GM19193 (cell line): ENCODE measurements around the gene ELK4.

Experiments
- POLR2A ChIP-seq: IDR thresholded peaks from 4 replicates; pipeline ENCODE4 v1.6.1; 2011; ENCODE audit not compliant: insufficient read depth, insufficient read length; ENCODE audit errors: extremely low read depth

The ELK4 gene

DNA sequence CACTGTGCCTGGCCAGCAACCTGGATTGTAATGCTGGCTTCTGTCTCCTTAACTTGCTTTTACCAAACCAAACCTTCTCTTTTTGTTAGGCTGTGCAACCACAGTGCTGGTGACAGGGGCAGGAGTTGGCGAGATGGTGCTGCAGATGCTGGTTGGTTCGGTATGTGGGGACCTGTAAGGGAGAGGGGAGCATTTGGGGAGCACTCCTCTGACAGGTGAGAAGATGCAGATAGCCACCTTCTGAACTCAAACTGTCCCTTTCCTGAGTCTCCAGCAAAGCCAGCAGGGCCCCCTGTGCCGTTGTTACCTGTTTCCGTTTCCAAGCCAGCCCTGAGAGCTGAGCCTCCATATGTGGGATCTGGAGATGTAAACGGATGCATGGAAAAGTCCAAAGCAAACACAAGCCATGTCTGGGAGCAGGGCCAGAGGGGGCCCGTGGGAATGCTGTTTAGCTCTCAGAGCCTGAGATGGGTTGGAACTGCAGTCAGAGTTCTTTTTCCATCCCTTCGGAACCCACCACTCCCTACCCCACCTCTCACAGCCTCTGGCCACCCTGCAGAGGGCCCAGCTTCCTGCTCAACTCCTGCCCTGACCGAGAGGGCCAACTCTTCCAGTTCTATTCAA lies 34.0 kb downstream of the ELK4 start:
- no peak for TF ChIP-seq POLR2A

DNA sequence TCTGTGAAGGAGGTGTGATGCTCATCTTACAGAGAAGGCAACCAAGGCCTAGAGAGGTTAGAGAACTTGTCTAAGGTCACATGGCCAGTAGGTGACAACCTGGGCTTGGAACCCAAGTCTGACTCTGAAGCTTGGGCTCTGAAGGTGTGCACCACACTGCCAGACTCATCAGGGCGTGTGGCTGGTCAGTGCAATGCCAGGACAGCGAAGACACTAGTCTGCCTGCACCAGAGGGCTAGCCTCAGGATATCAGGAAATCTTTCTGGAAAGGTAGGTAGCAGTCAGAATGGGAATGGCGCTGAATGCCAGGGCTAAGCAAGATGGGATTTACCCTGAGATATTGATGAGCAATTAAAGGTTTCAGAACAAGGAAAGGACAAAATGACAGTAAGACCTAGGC lies 34.9 kb downstream of the ELK4 start:
- TF ChIP-seq POLR2A: no peak

DNA sequence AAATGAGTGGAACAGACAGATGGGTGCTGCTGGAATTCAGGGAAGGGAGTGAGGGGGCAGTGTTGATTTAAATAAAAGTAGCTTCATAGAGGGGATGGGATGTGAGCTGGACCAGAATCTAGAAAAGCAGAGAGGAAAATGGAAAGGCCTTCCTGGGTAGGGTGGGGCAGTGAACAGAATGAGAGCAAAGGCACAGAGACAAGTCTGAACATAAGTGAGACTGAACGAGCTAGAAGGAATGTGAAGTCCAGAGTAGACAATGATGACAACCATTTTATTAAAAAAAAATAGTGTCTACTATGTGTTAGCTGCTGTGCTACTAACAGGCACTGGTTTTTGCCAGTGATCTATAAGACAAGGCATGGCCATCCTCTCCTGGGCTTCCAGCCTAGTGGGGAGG lies 36.0 kb downstream of the ELK4 start:
- no peak for TF ChIP-seq POLR2A

DNA sequence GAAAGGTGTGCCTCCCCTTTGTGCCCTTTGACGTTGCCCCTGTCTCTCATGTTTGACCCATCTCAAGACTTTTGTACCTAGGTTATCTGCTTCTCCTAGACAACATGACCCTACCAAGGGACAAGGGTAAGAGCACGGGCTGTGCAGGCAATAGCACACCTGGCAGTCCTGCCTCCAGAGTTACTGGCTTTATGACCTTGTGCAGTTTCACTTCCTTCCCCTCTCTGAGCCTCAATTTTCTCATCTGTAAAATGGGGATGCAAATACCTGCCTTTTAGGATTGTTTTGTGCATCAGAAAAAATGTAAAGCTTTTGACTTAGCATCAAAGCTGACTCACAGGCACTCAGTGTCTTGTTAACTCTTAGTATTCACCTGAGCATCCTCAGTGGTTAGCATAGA lies 36.4 kb downstream of the ELK4 start:
- TF ChIP-seq POLR2A: no peak

DNA sequence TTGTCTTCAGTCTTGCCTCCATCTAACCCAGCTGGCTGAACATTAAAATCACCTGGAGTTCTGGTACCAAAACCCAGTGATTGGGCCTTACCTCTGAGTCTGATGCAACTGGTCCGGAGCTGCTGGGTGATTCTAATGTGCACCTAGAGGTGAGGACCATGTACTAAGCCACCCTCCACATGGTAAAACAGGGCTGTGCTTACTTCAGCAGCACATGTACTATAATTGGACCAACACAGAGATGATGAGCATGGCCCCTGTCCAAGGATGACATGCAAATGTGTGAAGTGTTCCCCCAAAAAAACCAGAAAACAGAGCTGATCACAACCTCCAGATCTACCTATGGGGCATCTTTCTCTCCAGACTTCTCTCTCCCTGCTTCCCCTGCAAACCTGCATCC lies 37.0 kb downstream of the ELK4 start:
- no peak for TF ChIP-seq POLR2A

DNA sequence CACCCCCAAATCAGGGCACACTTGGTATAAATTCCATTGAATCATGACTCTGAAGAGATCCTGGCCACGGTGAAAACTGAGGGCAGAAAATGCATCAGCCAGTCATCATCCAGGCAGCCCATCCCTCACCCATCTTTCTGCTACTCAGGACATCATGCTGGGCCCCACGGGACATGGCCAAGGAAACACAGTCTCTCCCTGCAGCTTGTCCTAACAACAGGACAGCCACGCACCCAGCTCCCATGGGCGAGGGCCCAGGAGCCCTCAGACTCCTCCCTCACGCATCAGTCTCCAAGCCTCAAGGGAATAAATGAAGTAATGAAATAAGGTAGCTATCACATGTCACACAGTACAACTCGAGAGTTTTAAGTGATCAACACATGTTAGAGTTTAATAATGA lies 37.8 kb downstream of the ELK4 start:
- TF ChIP-seq POLR2A: no peak

DNA sequence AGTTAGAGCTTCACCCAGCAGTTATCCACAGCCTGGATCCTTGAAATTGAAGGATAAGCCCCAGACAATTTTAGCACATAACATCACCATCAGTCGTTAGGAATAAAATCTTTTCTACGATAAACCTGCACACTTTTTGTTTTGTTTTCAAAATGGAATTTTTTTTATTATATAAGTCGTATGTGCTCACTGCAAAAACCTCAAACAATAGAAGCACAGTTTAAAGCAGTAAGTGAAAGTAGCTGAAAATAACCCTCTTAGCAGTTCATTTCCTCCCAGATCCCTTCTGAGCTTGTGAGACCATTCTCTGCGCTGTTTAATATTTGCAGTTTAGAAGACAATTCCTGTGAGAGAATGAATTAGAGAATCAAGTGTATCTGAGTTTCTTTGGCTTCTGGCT lies 38.3 kb downstream of the ELK4 start:
- TF ChIP-seq POLR2A: no peak

DNA sequence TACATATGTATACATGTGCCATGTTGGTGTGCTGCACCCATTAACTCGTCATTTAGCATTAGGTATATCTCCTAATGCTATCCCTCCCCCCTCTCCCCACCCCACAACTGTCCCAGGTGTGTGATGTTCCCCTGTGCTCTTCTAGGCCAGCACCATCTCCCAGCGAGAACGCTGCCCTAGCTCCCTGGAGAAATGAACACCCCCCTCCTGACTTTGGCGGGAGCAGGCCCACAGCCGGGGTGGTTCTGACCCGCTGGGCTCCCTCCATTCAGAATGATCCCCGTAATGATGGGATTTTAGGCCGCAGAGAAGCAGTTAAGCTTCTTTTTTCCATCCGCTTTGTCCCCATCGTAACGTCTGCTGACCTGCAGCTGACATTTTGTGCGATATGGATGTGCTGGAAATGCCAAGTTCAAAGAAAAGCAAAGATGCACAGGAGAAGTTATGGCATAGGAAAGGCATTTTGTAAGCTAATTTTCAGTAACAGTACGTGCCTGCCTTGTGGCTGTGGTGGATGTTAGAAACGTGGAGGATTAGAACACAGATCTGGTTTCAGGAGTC lies 39.3 kb downstream of the ELK4 start:
- TF ChIP-seq POLR2A: no peak

DNA sequence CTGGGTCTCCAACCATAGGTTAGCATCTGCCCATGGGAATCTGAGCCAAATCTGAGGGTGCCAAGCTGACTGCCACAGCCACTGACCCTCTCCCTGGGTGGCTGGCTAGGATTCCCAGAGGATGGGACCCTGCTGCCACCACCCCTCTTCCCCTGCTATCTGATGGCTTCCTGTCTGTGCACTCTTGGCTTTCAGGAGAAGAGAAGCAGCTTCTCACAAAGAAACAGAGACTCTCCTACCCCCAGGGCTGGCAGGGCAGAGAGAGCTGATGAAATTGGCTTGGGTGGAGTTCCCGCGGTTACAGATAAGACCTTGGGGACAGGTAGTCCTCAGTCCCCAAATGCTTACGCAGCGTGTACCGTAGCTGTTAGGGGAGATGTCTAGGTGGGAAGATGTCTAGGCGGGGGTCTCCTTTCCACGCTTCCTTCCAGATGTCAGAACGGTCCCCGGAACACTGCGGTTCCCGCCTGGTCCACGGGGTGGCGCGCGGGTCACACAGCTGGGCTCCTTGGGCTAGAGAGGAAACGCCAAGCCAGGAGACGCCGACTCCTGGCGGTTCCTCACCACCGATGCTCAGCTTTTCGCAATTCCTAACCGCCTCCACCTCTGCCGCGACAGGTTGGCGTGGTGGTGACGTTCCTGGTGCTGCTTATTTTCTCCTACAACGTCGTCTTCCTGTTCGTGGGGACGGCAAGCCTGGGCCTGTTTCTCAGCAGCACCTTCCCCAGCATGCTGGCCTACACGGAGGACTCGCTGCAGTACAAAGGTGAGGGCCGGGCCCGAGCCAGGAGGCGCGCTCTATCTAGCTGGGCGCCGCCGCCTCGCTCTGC lies 40.1 kb downstream of the ELK4 start:
- no peak for TF ChIP-seq POLR2A

DNA sequence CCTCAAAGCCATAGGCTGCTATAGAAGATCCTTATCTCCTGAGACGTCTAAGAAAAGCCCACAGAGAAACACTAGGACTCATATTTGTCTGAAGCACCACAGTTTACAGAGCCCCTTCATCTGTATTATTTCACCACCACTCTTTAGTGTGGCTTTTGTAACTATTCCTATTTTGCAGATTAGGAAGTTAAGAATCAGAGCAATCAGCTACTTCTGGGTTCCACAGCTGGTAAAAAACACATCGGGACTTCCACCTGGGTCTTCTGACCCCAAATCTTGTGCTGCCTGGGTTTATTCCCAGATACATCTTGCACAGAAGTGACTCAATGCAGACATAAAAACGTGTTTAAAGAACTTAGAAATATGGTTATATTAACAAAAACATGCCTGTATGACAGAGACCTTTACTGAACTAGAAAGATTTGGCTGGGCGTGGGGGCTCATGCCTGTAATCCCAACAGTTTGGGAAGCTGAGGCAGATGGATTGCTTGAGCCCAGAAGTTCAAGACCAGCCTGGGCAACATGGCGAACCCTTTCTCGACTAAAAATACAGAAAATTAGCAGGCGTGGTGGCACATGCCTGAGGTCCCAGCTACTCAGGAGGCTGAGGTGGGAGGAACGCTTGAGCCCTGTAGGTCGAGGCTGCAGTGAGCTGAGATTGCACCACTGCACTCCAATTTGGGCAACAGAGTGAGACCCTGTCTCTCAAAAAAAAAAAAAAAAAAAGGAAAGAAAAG lies 40.9 kb downstream of the ELK4 start:
- TF ChIP-seq POLR2A: no peak

DNA sequence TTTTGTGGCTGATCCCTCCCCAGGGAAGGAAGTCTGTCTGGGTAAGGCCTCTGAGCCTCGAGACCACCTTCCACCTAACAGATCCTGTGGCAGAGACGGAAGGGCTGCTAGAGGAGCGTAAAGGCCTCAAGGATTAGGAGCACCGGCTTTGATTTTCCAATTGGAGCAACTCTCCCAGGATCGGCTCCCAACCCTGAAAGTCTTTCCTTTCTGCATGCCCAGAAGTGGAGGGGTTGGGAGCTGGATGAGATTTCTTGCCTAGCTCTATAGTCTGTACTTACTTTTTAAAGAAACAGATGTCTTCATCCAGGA lies 41.4 kb downstream of the ELK4 start:
- TF ChIP-seq POLR2A: no peak

DNA sequence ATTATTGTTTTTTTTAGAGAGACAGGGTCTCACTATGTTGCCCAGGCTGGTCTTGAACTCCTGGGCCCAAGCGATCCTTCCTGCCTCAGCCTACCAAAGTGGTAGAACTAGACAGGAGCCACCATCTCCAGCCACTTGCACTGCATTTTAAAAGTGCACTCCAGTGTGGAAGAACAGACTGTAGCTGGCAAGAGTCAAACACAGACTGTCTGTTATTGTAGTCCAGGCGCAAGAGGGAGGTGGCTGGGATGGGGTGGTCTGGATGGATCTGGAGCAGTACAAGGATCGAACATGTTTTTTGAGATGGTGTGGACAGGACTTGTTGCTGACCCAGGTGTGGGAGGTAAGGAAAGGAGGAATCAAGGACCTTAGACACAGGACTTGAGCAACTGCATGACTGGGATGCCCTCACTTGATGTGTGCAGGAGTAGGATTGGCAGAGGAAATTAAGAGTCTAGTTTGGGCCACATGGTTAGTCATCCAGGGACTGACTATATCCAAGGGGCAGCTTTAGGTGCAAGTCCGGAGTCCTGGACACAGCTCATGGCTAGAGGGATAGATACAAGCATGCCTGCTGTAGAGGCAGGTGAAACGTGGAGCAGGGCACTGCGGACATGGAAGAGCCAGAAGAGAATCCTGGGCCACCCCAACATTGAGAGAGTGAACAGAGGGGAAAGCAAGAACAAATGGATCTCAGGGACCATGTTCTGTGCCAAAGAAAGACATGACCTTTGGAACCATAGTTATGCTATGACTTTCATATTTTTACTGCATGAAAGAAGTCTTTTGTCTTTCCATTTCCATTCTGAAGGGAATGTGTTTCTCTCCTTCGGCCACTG lies 42.0 kb downstream of the ELK4 start:
- no peak for TF ChIP-seq POLR2A

DNA sequence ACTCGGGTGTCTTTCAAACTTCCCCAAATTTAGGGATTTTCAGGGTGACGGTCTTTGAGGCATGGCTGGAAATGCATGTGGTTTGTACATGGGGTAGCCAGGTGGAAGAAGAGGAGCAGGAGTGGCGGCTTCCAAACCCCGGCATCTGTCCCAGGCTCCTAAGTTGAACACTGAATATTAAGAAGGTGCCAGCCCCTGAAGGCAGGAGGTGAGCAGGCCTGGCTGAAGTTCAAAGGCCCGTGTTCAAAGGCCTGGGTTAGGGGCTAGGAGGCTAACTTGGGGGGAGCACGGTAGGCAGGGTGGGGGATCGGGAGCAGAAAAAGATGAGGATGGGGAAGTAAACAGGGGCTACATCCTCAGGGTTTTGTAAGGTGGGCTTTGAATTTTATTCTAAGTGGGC lies 42.8 kb downstream of the ELK4 start:
- no peak for TF ChIP-seq POLR2A

DNA sequence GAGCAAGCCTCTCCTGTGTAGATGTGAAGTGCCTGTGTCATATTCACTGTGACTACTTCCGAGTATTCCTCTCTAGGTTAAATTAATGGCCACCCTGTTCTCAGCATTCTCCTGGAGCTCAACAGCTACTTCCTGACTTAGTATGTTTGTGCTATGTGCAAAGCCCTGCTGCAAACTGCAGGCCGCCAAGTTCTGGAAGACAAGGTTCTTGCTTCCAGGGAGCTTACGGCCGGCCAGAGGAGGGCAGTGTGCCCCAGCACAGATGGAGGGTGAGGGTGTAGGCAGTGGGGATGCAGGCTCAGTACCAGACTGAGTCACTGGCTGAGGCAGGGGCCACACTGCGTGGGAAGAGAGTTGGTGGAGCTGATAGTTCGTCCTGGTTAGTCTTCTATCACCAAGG lies 43.2 kb downstream of the ELK4 start:
- no peak for TF ChIP-seq POLR2A

DNA sequence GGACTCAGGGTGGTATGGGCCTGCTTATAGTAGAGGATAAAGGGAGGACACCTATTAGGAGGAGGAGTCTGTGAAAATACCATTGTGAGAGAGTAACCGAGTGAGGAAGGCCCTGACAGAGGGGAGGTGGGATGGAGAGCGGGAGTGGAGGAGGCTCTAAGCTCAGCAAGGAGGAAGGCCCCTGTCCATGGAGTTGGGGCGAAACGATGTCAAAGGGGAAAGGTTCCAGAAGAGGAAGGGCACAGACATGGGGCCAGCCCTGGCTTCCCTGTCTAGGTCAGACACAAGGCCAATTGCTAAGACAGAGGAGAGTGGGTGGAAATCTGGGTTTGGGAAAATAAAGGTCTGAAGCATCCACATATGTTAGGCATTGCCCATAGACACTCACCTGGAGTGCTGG lies 44.2 kb downstream of the ELK4 start:
- no peak for TF ChIP-seq POLR2A
